Measurements from ENCODE around the gene KAZALD1.

The KAZALD1 gene

DNA sequence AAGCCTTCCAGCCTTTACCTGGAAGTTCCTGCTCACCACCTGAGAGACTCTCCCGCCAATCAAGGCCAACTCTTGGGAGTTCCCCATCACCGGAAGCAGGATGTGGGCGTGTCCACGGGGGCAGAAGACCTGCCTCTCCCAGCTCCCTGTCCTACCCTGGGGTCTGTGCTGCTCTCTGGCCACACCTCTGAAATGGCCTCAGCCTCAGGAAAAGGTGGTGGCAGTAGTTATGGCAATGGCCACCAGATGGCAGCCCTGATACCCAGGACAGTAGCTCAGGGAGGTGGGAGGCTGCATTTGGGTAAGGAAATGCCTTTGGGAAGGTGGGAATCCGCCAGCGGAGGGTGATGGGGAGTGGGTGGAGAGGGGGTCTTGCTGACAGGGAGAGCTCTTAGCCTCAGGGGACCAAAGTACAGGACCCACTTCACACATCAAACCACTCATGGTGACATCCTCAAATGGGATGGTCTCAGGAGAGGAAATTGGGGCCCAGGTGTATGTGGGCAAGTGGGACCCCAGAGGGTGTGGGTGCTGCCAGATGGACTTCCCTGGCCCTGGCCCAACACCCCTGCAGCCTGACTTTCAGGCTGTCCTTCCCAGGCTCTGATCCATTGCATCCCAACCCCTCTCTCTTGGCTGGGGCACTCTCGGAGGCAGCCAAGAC is 33.9 kb downstream of the KAZALD1 start:
- peak; percentile 48 to 84 for DNase-seq

GRCh38 chr10:101096378-101096777 is 34.6 kb downstream of the KAZALD1 start:
- DNase-seq, result no peak

DNA sequence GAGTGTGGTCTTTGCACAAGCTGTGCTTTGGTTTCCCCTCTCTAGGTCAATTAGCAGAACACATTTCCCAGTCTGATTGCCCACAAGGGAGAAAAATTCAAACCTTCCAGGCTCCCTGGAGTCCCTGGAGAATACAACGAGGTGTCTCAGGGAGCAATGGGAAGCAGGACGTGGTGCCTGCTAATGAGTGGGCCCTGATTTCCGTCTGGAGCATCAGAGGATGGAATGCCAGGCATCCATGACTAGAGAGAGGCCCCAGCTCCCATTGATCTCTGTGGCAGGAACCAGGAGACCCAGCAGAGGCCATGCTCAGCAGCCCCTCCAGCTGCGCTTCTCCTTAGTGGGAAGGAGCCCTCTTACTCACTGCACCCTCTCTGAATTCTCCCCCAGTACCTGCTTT is 36.1 kb downstream of the KAZALD1 start:
- DNase-seq, result no peak

GRCh38 chr10:101099901-101100300 is 38.1 kb downstream of the KAZALD1 start:
- no peak for DNase-seq

DNA sequence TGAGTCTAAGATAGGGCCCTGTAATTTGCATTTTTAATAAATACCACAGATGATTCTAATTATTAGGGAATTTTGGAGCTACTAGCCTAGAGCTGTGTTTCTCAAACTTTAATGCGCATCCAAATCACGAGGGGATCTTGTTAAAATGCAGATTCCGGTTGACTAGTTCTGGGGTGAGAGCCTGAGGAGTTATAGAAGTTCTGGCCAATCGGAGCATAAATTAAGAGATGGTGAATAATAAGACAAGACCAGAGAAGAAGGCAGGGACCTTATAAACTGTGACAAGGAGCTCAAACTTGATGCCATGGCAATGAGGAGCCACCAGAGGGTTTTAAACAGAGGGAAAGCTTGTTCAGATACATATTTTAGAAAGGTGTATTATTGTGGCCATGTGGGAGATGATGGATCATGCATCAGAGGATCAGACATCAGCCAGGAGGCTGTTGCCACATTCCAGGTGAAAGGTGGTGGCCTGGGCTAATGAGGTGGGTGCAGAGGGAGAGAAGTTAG is 39.6 kb downstream of the KAZALD1 start:
- DNase-seq, result no peak

GRCh38 chr10:101103430-101103829 is 41.6 kb downstream of the KAZALD1 start:
- DNase-seq, result no peak

DNA sequence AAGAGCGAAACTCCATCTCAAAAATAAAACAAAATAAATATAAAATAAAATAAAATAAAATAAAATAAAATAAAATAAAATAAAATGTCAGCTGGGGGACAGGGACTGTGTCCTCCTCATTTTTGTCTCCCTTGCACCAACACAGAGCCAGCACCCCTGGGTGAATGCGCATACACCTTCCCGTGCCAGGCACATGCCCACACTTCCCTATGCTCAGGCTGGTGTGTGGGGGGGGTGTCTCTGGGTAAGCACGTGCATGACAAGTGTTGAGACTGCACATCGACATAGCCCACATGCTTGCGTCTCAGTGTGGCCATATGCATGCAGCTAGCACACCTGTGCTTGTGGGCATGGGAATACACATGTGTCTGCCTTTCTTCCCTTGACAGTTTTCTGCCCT is 44.6 kb downstream of the KAZALD1 start:
- DNase-seq, result no peak

DNA sequence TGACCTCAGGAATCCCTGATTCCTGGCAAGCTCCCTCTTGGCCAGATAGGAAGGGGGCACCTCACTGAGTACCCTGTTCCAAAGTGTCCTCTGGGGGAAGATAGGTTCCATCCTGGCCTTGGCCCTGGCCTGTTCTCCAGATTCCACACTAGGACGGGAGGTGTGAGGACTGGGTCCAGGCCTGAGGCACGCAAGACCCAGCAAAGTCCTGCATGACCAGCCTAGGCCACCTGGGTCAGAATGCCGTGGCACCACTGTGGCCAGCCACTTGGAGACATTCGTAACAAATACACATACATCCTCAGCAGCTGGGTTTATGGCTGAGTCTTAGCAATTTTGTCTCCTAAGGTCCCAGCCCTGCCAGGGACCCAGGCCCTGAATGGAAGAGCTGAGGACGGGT is 46.0 kb downstream of the KAZALD1 start:
- no peak for DNase-seq

DNA sequence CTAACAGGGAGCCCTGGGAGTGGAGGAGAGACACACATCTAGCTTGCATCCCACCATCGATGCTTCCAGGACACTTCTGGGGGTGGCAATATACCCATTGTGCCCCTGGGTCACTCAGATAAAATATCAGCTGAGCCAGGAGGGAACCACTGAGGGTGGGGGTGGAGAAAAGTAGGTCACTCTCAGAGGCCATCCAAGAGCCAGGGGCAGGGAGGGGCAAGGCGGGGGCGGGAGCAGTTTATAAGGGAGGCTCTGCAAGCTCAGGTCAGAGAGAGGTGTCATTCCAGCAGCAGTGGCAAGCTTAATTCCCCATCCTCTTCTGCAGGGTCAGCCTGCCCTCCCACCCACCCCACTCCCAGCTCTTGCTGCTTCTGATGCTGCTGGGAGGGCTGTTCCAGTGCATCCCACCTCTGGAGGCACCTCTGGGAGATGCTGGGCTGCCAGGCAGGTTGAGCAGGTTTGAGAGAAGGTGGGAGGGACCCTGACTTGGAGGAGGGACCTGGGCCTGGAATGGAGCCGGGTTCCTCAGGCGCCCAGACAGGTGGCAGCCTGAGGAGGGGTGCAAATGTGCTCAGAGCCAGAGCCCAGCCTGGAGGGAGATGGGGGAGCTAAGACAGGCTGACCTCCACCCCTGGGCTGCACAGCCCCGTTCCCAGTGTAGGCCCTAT is 49.2 kb downstream of the KAZALD1 start:
- no peak for DNase-seq

DNA sequence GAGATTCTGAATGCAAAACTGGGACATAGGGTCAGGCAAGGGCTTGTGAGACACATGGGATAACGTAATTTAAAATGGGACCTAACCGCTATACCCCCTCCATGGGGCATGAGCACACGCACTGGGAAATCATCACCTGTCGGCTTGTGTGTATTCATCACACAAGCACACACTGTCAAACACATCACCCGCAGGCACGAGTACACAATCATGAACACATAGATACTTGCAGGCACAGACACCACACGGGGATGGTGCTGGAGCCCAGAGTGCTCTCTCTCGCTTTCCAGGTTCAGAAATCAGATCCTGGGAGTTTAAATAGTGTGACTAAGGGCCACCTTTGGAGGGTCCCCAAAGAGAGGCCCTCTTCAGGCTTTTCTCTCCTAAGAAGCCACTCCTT is 49.8 kb downstream of the KAZALD1 start:
- no peak for DNase-seq

GRCh38 chr10:101112799-101113594 is 51.2 kb downstream of the KAZALD1 start:
- no peak for DNase-seq

GRCh38 chr10:101113890-101114403 is 52.2 kb downstream of the KAZALD1 start:
- no peak for DNase-seq

DNA sequence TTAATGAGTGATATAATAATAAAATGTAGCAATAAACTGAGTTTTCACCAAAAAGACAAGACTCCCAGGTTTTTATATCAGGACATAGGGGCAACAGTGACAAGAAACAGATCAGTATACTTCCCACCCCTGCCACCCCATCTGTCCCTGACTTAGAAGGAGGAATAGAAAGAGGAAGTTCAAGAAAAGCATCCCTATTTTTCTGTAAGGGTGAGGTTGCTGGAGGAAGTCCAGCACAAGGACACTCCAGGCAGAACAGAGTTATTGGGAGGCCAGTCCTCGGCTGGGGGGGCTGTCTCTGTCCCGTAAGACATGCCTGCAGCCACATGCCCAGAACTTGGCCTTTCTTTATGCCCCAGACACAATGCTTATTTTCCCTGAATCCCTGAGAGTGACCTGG is 52.9 kb downstream of the KAZALD1 start:
- DNase-seq, result peak; percentile 35 to 46
